Epithelial cell of esophagus (primary cell): ENCODE data around the gene SLC22A3.

Source experiments
- DNase-seq: peaks from one replicate; pipeline ENCODE4 v3.0.0; 2010; ENCODE audit warnings: low read depth
- H3K4me3 ChIP-seq: 2 replicates; pipeline ENCODE4 v1.5.1; 2011; ENCODE audit warnings: mild to moderate bottlenecking, low read length, control low read depth
- CTCF ChIP-seq: IDR thresholded peaks from 2 replicates; pipeline ENCODE4 v1.5.1; 2011; ENCODE audit warnings: low read depth, mild to moderate bottlenecking, low read length, control low read depth, inconsistent platforms; ENCODE audit not compliant: insufficient read depth; ENCODE audit errors: missing control alignments

SLC22A3 gene

GRCh38 chr6:160494576-160494975 is 146.4 kb downstream of the SLC22A3 start:
- H3K4me3 ChIP-seq, result no peak overlapping the region
- no peak for DNase-seq
- TF ChIP-seq CTCF, result no peak

GRCh38 chr6:160500639-160501038 is 152.5 kb downstream of the SLC22A3 start:
- no peak for DNase-seq
- H3K4me3 ChIP-seq, result no peak overlapping the region
- no peak for TF ChIP-seq CTCF
